ENCODE data around the gene CPAMD8.
A peak's percentile ranks its signal among the peaks of the same experiment; 100 is the strongest.

Gene CPAMD8

DNA sequence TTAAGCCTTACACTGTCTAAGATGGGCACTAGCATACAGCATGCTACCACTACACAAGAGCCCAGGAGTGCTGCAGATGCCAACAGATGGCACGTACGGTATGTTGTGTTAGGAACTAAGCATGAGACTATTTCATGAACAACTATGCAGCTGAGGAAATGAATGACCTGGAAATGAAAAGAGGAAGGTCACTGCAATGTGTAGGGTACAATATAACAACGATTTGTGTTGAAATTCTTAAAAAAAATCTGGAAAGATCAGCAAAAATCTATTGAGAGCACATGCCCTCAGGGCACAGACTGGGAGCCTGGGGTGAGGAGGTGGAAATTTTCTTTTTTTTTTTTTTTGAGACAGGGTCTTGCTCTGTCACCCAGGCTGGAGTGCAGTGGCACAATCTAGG lies 34.2 kb upstream of the CPAMD8 start:
- Histone ChIP-seq H3K27me3 (replicated peaks; ENCODE audit: control insufficient read depth, insufficient read depth, low read length) (no peaks in the 10 kb centered on the region), H3K36me3 (ENCODE audit: control insufficient read depth, insufficient read depth, low read length) (peaks cover 19% of the 10 kb centered on the region), H3K4me3 (replicated peaks; ENCODE audit: low read depth, low read length) (no peak overlapping the region)
- TF ChIP-seq, protein P1, sequence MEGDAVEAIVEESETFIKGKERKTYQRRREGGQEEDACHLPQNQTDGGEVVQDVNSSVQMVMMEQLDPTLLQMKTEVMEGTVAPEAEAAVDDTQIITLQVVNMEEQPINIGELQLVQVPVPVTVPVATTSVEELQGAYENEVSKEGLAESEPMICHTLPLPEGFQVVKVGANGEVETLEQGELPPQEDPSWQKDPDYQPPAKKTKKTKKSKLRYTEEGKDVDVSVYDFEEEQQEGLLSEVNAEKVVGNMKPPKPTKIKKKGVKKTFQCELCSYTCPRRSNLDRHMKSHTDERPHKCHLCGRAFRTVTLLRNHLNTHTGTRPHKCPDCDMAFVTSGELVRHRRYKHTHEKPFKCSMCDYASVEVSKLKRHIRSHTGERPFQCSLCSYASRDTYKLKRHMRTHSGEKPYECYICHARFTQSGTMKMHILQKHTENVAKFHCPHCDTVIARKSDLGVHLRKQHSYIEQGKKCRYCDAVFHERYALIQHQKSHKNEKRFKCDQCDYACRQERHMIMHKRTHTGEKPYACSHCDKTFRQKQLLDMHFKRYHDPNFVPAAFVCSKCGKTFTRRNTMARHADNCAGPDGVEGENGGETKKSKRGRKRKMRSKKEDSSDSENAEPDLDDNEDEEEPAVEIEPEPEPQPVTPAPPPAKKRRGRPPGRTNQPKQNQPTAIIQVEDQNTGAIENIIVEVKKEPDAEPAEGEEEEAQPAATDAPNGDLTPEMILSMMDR (IDR thresholded peaks at IDR 0.05; ENCODE audit: insufficient read depth, low read length, poor library complexity, severe bottlenecking): no peak
- no peak for DNase-seq (ENCODE audit: extremely low read depth, insufficient read length)

- no peak for DNase-seq (ENCODE audit: extremely low read depth, insufficient read length)
- H3K4me3 ChIP-seq (replicated peaks; ENCODE audit: low read depth, low read length): no peak overlapping the region
- peaks cover 26% of the 10 kb centered on the region for H3K36me3 ChIP-seq (ENCODE audit: control insufficient read depth, insufficient read depth, low read length)
- TF ChIP-seq, protein P1 (IDR thresholded peaks at IDR 0.05; ENCODE audit: insufficient read depth, low read length, poor library complexity, severe bottlenecking): no peak
- H3K27me3 ChIP-seq (replicated peaks; ENCODE audit: control insufficient read depth, insufficient read depth, low read length): no peaks in the 10 kb centered on the region
Observed at GRCh38 chr19:17058236-17058635, 31.6 kb upstream of the CPAMD8 start.

- Histone ChIP-seq H3K36me3 (ENCODE audit: control insufficient read depth, insufficient read depth, low read length) (peaks cover 28% of the 10 kb centered on the region), H3K27me3 (replicated peaks; ENCODE audit: control insufficient read depth, insufficient read depth, low read length) (no peaks in the 10 kb centered on the region), H3K4me3 (replicated peaks; ENCODE audit: low read depth, low read length) (no peak overlapping the region)
- TF ChIP-seq, protein P1 (IDR thresholded peaks at IDR 0.05; ENCODE audit: insufficient read depth, low read length, poor library complexity, severe bottlenecking): no peak
- no peak for DNase-seq (ENCODE audit: extremely low read depth, insufficient read length)
Observed at GRCh38 chr19:17055636-17056035, 29.0 kb upstream of the CPAMD8 start.

- no peak overlapping the region for H3K4me3 ChIP-seq (replicated peaks; ENCODE audit: low read depth, low read length)
- H3K36me3 ChIP-seq (ENCODE audit: control insufficient read depth, insufficient read depth, low read length): peaks cover 28% of the 10 kb centered on the region
- TF ChIP-seq, protein P1 (IDR thresholded peaks at IDR 0.05; ENCODE audit: insufficient read depth, low read length, poor library complexity, severe bottlenecking): no peak
- H3K27me3 ChIP-seq (replicated peaks; ENCODE audit: control insufficient read depth, insufficient read depth, low read length): no peaks in the 10 kb centered on the region
- DNase-seq (ENCODE audit: extremely low read depth, insufficient read length): no peak
Observed at GRCh38 chr19:17054746-17055145, 28.1 kb upstream of the CPAMD8 start.

- H3K4me3 ChIP-seq (replicated peaks; ENCODE audit: low read depth, low read length): no peak overlapping the region
- no peak for DNase-seq (ENCODE audit: extremely low read depth, insufficient read length)
- H3K36me3 ChIP-seq (ENCODE audit: control insufficient read depth, insufficient read depth, low read length): peaks cover 21% of the 10 kb centered on the region
- H3K27me3 ChIP-seq (replicated peaks; ENCODE audit: control insufficient read depth, insufficient read depth, low read length): no peaks in the 10 kb centered on the region
- TF ChIP-seq, protein P1 (IDR thresholded peaks at IDR 0.05; ENCODE audit: insufficient read depth, low read length, poor library complexity, severe bottlenecking): peak; percentile 41
Observed at GRCh38 chr19:17052439-17052838, 25.8 kb upstream of the CPAMD8 start.

GRCh38 chr19:17049711-17050280 lies 23.2 kb upstream of the CPAMD8 start:
- Histone ChIP-seq H3K4me3 (replicated peaks; ENCODE audit: low read depth, low read length) (no peak overlapping the region), H3K36me3 (ENCODE audit: control insufficient read depth, insufficient read depth, low read length) (peaks cover 17% of the 10 kb centered on the region), H3K27me3 (replicated peaks; ENCODE audit: control insufficient read depth, insufficient read depth, low read length) (no peaks in the 10 kb centered on the region)
- no peak for DNase-seq (ENCODE audit: extremely low read depth, insufficient read length)
- TF ChIP-seq, protein P1 (IDR thresholded peaks at IDR 0.05; ENCODE audit: insufficient read depth, low read length, poor library complexity, severe bottlenecking): no peak

Data from GM06990 (cell line).